ENCODE data around the gene P3R3URF.
A peak's percentile ranks its signal among the peaks of the same experiment; 100 is the strongest.
"Not testable (repeated sequence)": the region's sequence is repeated elsewhere in the genome, so short reads cannot be mapped to it uniquely, and the experiment has no call there.

P3R3URF gene

GRCh38 chr1:46176211-46176865, at the start of gene P3R3URF:
Gene P3R3URF, minus strand, starts transcription at chr1:46176488. Its CDS starts 17 bp downstream, at chr1:46176471.
- DNase-seq (ENCODE audit: low spot score): no peak

- DNase-seq (ENCODE audit: low spot score): no peak
These were observed 48.7 kb upstream of the P3R3URF start for GRCh38 chr1:46224966-46225365.

GRCh38 chr1:46223472-46223943, 47.2 kb upstream of the P3R3URF start:
- peak; percentile 75 for DNase-seq (ENCODE audit: low spot score)

- DNase-seq (ENCODE audit: low spot score): not testable (repeated sequence)
These were observed 46.8 kb upstream of the P3R3URF start for GRCh38 chr1:46223055-46223454.

GRCh38 chr1:46221749-46222148, 45.5 kb upstream of the P3R3URF start:
- no peak for DNase-seq (ENCODE audit: low spot score)

- DNase-seq (ENCODE audit: low spot score): no peak
These were observed 44.5 kb upstream of the P3R3URF start for GRCh38 chr1:46220808-46221207.

GRCh38 chr1:46219551-46220520, 43.5 kb upstream of the P3R3URF start:
- DNase-seq (ENCODE audit: low spot score): no peak

- no peak for DNase-seq (ENCODE audit: low spot score)
These were observed 42.2 kb upstream of the P3R3URF start for GRCh38 chr1:46218443-46218842.

GRCh38 chr1:46215504-46215903, 39.2 kb upstream of the P3R3URF start:
- no peak for DNase-seq (ENCODE audit: low spot score)

- DNase-seq (ENCODE audit: low spot score): no peak
These were observed 34.8 kb upstream of the P3R3URF start for GRCh38 chr1:46211051-46211450.

- no peak for DNase-seq (ENCODE audit: low spot score)
These were observed 34.3 kb upstream of the P3R3URF start for GRCh38 chr1:46210561-46210960.

- DNase-seq (ENCODE audit: low spot score): no peak
These were observed 30.1 kb upstream of the P3R3URF start for GRCh38 chr1:46206399-46206798.

GRCh38 chr1:46205791-46206190, 29.5 kb upstream of the P3R3URF start:
- DNase-seq (ENCODE audit: low spot score): no peak

GRCh38 chr1:46205141-46205540, 28.9 kb upstream of the P3R3URF start:
- no peak for DNase-seq (ENCODE audit: low spot score)

GRCh38 chr1:46204406-46204742, 28.1 kb upstream of the P3R3URF start:
- no peak for DNase-seq (ENCODE audit: low spot score)

GRCh38 chr1:46203738-46204405, 27.6 kb upstream of the P3R3URF start:
- DNase-seq (ENCODE audit: low spot score): no peak

- no peak for DNase-seq (ENCODE audit: low spot score)
These were observed 23.0 kb upstream of the P3R3URF start for GRCh38 chr1:46199233-46199749.

GRCh38 chr1:46197964-46198811, 21.9 kb upstream of the P3R3URF start, which contains the start of gene POMGNT1:
Gene POMGNT1, minus strand, starts transcription at chr1:46198434. Its CDS starts 613 bp downstream, at chr1:46197821.
- DNase-seq (ENCODE audit: low spot score): peak; percentile 78

- DNase-seq (ENCODE audit: low spot score): no peak
These were observed 21.3 kb upstream of the P3R3URF start for GRCh38 chr1:46197560-46197963.

- no peak for DNase-seq (ENCODE audit: low spot score)
These were observed 20.3 kb upstream of the P3R3URF start for GRCh38 chr1:46196609-46197008.

- DNase-seq (ENCODE audit: low spot score): no peak
These were observed 18.4 kb upstream of the P3R3URF start for GRCh38 chr1:46194641-46195193.

All from hematopoietic multipotent progenitor cell treated with erythropoietin and hydrocortisone succinate and interleukin-3 and kit ligand, for 15 days (in vitro differentiated cells).